ENCODE data around the gene DNAH8. TPM values are rescaled to one million over a fixed set of nuclear protein-coding genes. Genes with fewer than 3 reads are reported as not detected.

The DNAH8 gene
- not detected for polyA plus RNA-seq (ENCODE audit: low read depth in 6 of 6)

- H3K4me3 Mint-ChIP-seq = peak within 1 kb of the TSS; percentile 68 to 92 (median 83)
- H3K9me3 Mint-ChIP-seq = peaks cover 0 to 9% (median 4%) of the 10 kb centered on the region in 7 donors
- H3K27me3 Mint-ChIP-seq = peaks cover 45 to 59% (median 50%) of the 10 kb centered on the region in 3 donors
- peaks cover 6 to 18% (median 15%) of the 10 kb centered on the region in 3 donors for H3K4me1 Mint-ChIP-seq
- H3K27ac Mint-ChIP-seq = no peak within 1 kb of the TSS
- H3K36me3 Mint-ChIP-seq = peaks cover 0 to 2% of the 10 kb centered on the region in 2 donors
- DNase-seq (no peak), ATAC-seq (ENCODE audit: low read depth in 2 of 2) (peak; percentile 51 to 65)
These were observed at the start of gene DNAH8 for GRCh38 chr6:38715016-38715689. DNAH8 (plus strand) TSS chr6:38715311; CDS start chr6:38722810, 7,499 bp downstream.

- H3K9me3 Mint-ChIP-seq = peaks cover 0 to 17% (median 6%) of the 10 kb centered on the region in 7 donors
- H3K27me3 Mint-ChIP-seq = no peaks in the 10 kb centered on the region
- peaks cover 15 to 21% of the 10 kb centered on the region in 2 donors for H3K36me3 Mint-ChIP-seq
- H3K4me1 Mint-ChIP-seq = peaks cover 38 to 44% (median 44%) of the 10 kb centered on the region in 3 donors
- ATAC-seq (ENCODE audit: low read depth in 2 of 2) (peak; percentile 74 to 77), DNase-seq (peak; percentile 39)
- H3K27ac Mint-ChIP-seq = peak overlapping the region in 3 of 6 donors; percentile 26 to 86 (median 58)
- H3K4me3 Mint-ChIP-seq = peak overlapping the region in 1 of 8 donors; percentile 16
These were observed 43.1 kb upstream of the DNAH8 start for GRCh38 chr6:38671885-38672467.

DNA sequence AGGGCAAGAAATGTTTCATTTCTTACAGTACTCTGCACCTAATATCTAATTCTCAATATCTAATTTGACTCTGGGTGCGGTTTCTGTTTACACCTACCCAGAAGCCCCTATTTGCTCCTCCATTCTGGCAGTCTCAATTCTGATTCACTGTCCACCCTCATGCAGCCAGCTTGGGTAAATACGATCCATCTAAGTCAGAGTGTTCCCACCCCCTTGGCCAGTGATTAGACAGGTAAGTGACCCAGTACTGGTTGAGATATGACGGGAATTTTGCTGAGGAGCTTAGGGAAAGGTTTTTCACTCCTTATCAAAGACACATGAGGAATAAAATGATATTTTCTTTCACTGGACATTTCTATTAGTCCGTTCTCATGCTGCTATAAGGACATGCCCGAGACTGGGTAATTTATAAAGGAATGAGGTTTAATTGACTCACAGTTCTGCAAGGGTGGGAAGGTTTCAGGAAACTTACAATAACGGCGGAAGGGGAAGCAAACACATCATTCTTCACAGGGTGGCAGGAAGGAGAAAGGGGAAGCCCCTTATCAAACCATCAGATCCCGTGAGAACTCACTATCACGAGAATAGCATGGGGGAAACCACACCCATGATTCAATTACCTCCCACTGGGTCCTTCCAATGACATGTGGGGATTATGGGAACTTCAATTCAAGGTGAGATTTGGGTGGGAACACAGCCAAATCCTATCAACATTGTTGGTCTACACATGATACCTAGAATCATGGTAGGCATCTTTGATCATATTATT is 41.5 kb upstream of the DNAH8 start:
- ATAC-seq (ENCODE audit: low read depth in 2 of 2) = peak; percentile 45 to 60
- peak; percentile 28 for DNase-seq
- H3K4me1 Mint-ChIP-seq = peaks cover 48 to 60% (median 55%) of the 10 kb centered on the region in 3 donors
- H3K36me3 Mint-ChIP-seq = peaks cover 24 to 26% of the 10 kb centered on the region in 2 donors
- peaks cover 0 to 17% (median 6%) of the 10 kb centered on the region in 7 donors for H3K9me3 Mint-ChIP-seq
- H3K27ac Mint-ChIP-seq = peak overlapping the region; percentile 47 to 95 (median 83)
- peak overlapping the region in 7 of 8 donors; percentile 26 to 84 (median 71) for H3K4me3 Mint-ChIP-seq
- no peaks in the 10 kb centered on the region for H3K27me3 Mint-ChIP-seq

GRCh38 chr6:38676236-38676973 is 38.7 kb upstream of the DNAH8 start:
- ATAC-seq (ENCODE audit: low read depth in 2 of 2) (peak; percentile 35 to 46), DNase-seq (peak; percentile 30)
- H3K36me3 Mint-ChIP-seq = peaks cover 24 to 30% of the 10 kb centered on the region in 2 donors
- H3K27me3 Mint-ChIP-seq = no peaks in the 10 kb centered on the region
- H3K4me3 Mint-ChIP-seq = peak overlapping the region; percentile 11 to 84 (median 68)
- H3K27ac Mint-ChIP-seq = peak overlapping the region; percentile 63 to 97 (median 89)
- peaks cover 52 to 63% (median 62%) of the 10 kb centered on the region in 3 donors for H3K4me1 Mint-ChIP-seq
- H3K9me3 Mint-ChIP-seq = peaks cover 0 to 17% (median 6%) of the 10 kb centered on the region in 7 donors

- H3K36me3 Mint-ChIP-seq = peaks cover 30 to 36% of the 10 kb centered on the region in 2 donors
- H3K27me3 Mint-ChIP-seq = no peaks in the 10 kb centered on the region
- no peak for DNase-seq
- H3K4me3 Mint-ChIP-seq = peak overlapping the region; percentile 11 to 84 (median 68)
- H3K4me1 Mint-ChIP-seq = peaks cover 53 to 66% (median 66%) of the 10 kb centered on the region in 3 donors
- H3K9me3 Mint-ChIP-seq = peaks cover 0 to 17% (median 6%) of the 10 kb centered on the region in 7 donors
- peak overlapping the region; percentile 63 to 97 (median 89) for H3K27ac Mint-ChIP-seq
- ATAC-seq (ENCODE audit: low read depth in 2 of 2) = peak; percentile 5 to 25
These were observed 38.1 kb upstream of the DNAH8 start for GRCh38 chr6:38676974-38677544.

DNA sequence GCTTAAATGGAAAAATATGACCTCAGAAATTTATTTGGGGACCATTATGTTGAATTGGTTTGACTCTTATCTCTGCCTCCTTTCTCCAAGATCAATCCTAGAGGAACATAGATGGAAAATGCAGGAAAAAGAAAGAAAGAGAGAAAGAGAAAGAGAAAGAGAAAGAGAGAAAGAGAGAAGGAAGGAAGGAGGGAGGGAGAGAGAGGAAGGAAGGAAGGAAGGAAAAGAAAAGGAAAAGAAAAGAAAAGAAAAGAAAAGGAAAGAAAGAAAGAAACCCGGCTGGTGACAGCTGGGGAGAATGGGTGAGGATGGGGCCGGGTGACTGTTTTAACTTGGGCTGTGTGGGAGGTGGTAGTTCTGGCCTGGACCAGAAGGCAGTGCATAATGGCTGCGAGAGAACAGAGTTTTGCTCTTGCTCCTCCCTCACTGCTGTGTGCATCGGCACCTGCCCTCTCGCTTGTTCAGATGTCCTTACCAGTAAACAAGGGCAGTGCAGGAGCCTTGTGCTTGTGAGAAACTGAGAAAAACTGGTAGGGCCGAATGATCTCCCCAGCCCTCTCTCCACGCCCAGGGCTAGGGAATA is 36.8 kb upstream of the DNAH8 start:
- Mint-ChIP-seq H3K4me3 (peak overlapping the region; percentile 33 to 89 (median 78)), H3K4me1 (peaks cover 47 to 59% (median 58%) of the 10 kb centered on the region in 3 donors)

DNA sequence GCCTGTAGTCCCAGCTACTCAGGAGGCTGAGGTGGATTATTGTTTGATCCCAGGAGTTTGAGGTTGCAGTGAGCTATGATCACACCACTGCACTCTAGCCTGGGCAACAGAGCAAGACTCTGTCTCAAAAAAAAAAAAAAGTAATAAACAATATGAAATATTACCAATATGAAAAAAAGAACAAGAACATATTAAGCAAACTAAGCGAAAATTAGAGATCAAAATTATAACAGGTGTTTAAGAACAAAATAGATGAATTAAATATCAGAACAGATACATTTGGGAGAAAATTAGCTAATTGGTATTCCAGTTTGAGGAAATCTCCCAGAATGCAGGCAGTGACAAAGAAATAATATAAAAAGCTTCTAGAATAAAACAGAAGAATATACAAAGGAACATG is 35.4 kb upstream of the DNAH8 start:
- peak overlapping the region in 1 of 8 donors; percentile 33 for H3K4me3 Mint-ChIP-seq
- H3K27me3 Mint-ChIP-seq = no peaks in the 10 kb centered on the region
- H3K27ac Mint-ChIP-seq = peak overlapping the region in 2 of 6 donors; percentile 26 to 63
- peaks cover 32 to 33% of the 10 kb centered on the region in 2 donors for H3K36me3 Mint-ChIP-seq
- H3K4me1 Mint-ChIP-seq = peaks cover 36 to 46% (median 44%) of the 10 kb centered on the region in 3 donors
- no peak for ATAC-seq (ENCODE audit: low read depth in 2 of 2)
- H3K9me3 Mint-ChIP-seq = peaks cover 0 to 7% (median 3%) of the 10 kb centered on the region in 7 donors
- DNase-seq = no peak

More for the DNA sequence above, 36.8 kb upstream of the DNAH8 start:
- ATAC-seq (ENCODE audit: low read depth in 2 of 2) (peak; percentile 43 to 57), DNase-seq (no peak)
- Mint-ChIP-seq H3K9me3 (peaks cover 0 to 17% (median 6%) of the 10 kb centered on the region in 7 donors), H3K36me3 (peaks cover 32 to 37% of the 10 kb centered on the region in 2 donors), H3K27ac (peak overlapping the region; percentile 63 to 98 (median 96)), H3K27me3 (no peaks in the 10 kb centered on the region)

- H3K36me3 Mint-ChIP-seq = peaks cover 17 to 25% of the 10 kb centered on the region in 2 donors
- peak overlapping the region in 2 of 8 donors; percentile 32 to 41 for H3K4me3 Mint-ChIP-seq
- H3K9me3 Mint-ChIP-seq = peaks cover 0 to 3% (median 0%) of the 10 kb centered on the region in 7 donors
- DNase-seq = no peak
- peak overlapping the region in 4 of 6 donors; percentile 60 to 89 (median 77) for H3K27ac Mint-ChIP-seq
- ATAC-seq (ENCODE audit: low read depth in 2 of 2) = no peak
- peaks cover 24 to 43% (median 41%) of the 10 kb centered on the region in 3 donors for H3K4me1 Mint-ChIP-seq
- no peaks in the 10 kb centered on the region for H3K27me3 Mint-ChIP-seq
These were observed 33.3 kb upstream of the DNAH8 start for GRCh38 chr6:38681850-38682249.

- DNase-seq (no peak), ATAC-seq (ENCODE audit: low read depth in 2 of 2) (no peak)
- Mint-ChIP-seq H3K36me3 (peaks cover 8 to 16% of the 10 kb centered on the region in 2 donors), H3K27me3 (no peaks in the 10 kb centered on the region), H3K9me3 (no peaks in the 10 kb centered on the region), H3K27ac (peak overlapping the region in 1 of 6 donors; percentile 65), H3K4me1 (peaks cover 22 to 40% (median 39%) of the 10 kb centered on the region in 3 donors), H3K4me3 (no peak overlapping the region)
These were observed 30.9 kb upstream of the DNAH8 start for GRCh38 chr6:38684237-38684636.

GRCh38 chr6:38684904-38685303 is 30.2 kb upstream of the DNAH8 start:
- no peaks in the 10 kb centered on the region for H3K27me3 Mint-ChIP-seq
- no peak overlapping the region for H3K4me3 Mint-ChIP-seq
- no peak for ATAC-seq (ENCODE audit: low read depth in 2 of 2)
- peaks cover 25 to 46% (median 44%) of the 10 kb centered on the region in 3 donors for H3K4me1 Mint-ChIP-seq
- H3K27ac Mint-ChIP-seq = peak overlapping the region in 3 of 6 donors; percentile 1 to 70 (median 10)
- H3K9me3 Mint-ChIP-seq = no peaks in the 10 kb centered on the region
- DNase-seq = no peak
- peaks cover 8 to 16% of the 10 kb centered on the region in 2 donors for H3K36me3 Mint-ChIP-seq

DNA sequence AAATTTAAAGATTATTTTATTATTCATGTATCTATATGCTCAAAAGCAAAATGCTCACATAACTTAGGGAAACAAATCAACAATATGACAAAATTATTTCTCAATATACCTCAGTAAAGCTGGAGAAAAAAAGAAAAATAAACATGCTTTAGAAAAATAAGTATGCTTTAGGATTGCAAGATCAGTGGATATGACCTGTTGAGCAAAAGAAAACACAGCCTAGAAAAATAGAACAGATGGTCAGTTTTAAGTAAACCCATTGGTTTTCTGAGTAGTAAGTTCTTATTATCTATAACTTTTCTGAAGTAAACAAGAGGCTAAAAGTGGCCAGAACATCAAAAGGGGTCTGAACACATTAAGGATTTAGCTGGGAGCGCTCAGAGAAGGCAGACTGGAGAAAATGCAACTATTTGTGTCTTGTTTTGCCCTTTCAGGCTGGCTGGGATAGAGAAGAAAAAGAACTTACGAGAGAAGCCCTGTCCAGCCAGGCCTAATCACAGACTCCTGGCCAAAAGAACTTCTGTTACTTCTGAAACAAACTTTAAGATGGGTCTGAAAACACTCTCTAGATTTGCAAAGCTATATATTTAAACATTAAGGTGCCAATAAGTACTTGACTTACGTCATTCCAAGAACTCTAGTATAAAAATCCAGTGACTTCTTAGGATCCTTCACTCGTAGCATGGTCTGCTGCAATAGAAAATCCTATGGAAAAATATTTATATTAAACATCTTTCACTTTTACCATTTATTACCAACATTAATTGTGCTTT is 28.7 kb upstream of the DNAH8 start:
- peak overlapping the region in 3 of 6 donors; percentile 60 to 76 (median 68) for H3K27ac Mint-ChIP-seq

More for the DNA sequence above, 28.7 kb upstream of the DNAH8 start:
- ATAC-seq (ENCODE audit: low read depth in 2 of 2) (no peak), DNase-seq (no peak)
- H3K27me3 Mint-ChIP-seq = no peaks in the 10 kb centered on the region
- no peak overlapping the region for H3K4me3 Mint-ChIP-seq
- peaks cover 25 to 54% (median 48%) of the 10 kb centered on the region in 3 donors for H3K4me1 Mint-ChIP-seq
- H3K9me3 Mint-ChIP-seq = no peaks in the 10 kb centered on the region
- peaks cover 7 to 15% of the 10 kb centered on the region in 2 donors for H3K36me3 Mint-ChIP-seq
